Caco-2 (cell line): ENCODE results near the gene SLC22A13. TPM values are rescaled to one million over a fixed set of nuclear protein-coding genes. Genes with fewer than 3 reads are reported as not detected.

Experiments
- Bru-seq: library from RNA; stranded (reverse); fragments of 400-500 nt; gene quantifications from one replicate; lab custom pipeline; 2021; lab: Mats Ljungman, UMichigan
- BruChase-seq, 2 experiments: library from RNA; stranded (reverse); fragments of 400-500 nt; gene quantifications; one replicate each; lab custom pipeline; 2021; lab: Mats Ljungman, UMichigan
- BruUV-seq: library from RNA; stranded (reverse); fragments of 400-500 nt; replicated peaks from 2 replicates; lab custom pipeline; 2021; lab: Mats Ljungman, UMichigan
- CTCF ChIA-PET: fragments of 300-600 bp; sonication (Branson Sonifier 250); formaldehyde crosslinking; loops from one replicate; lab custom pipeline; 2022; ENCODE audit warnings: antibody characterized with exemption; lab: Charles Lee
- POLR2A ChIA-PET: fragments of 300-600 bp; sonication (Branson Sonifier 250); formaldehyde crosslinking; loops from one replicate; lab custom pipeline; 2022; ENCODE audit warnings: antibody characterized with exemption; lab: Charles Lee
- DNase-seq, 2 experiments: peaks; one replicate each; pipeline versions ENCODE4 v3.0.0 to v3.0.0-alpha.2; 2020 to 2022
- H3K27me3 ChIP-seq: replicated peaks from 2 replicates; pipeline ENCODE4 v1.6.0; 2011; ENCODE audit warnings: low read length; ENCODE audit not compliant: control insufficient read depth, insufficient read depth
- H3K36me3 ChIP-seq: 2 replicates; pipeline ENCODE4 v1.5.1; 2011; ENCODE audit warnings: low read length; ENCODE audit not compliant: control insufficient read depth, insufficient read depth
- H3K4me1 ChIP-seq: fragments of 250-450 bp; sonication (Bioruptor Pico); 2 replicates; pipeline ENCODE4 v1.5.1; 2020; ENCODE audit warnings: mild to moderate bottlenecking
- H3K4me3 ChIP-seq: 2 replicates; pipeline ENCODE4 v1.5.1; 2011; ENCODE audit warnings: low read depth, mild to moderate bottlenecking, control low read depth, low read length
- H3K9me3 ChIP-seq: fragments of 250-450 bp; sonication (Bioruptor Pico); 2 replicates; pipeline ENCODE4 v1.5.1; 2020; ENCODE audit warnings: mild to moderate bottlenecking, moderate library complexity
- H3K27ac Mint-ChIP-seq: one replicate; pipeline ENCODE4 v1.8.0; 2022; ENCODE audit warnings: mixed read lengths; ENCODE audit not compliant: unreplicated experiment
- H3K27me3 Mint-ChIP-seq: one replicate; pipeline ENCODE4 v1.8.0; 2022; ENCODE audit warnings: mixed read lengths; ENCODE audit not compliant: insufficient read depth, unreplicated experiment
- H3K36me3 Mint-ChIP-seq: one replicate; pipeline ENCODE4 v1.8.0; 2022; ENCODE audit warnings: mild to moderate bottlenecking, mixed read lengths; ENCODE audit not compliant: insufficient read depth, unreplicated experiment
- H3K4me1 Mint-ChIP-seq: one replicate; pipeline ENCODE4 v1.8.0; 2022; ENCODE audit warnings: low read depth, mixed read lengths; ENCODE audit not compliant: unreplicated experiment
- H3K4me3 Mint-ChIP-seq: one replicate; pipeline ENCODE4 v1.8.0; 2022; ENCODE audit warnings: mild to moderate bottlenecking, moderate library complexity, mixed read lengths; ENCODE audit not compliant: unreplicated experiment
- H3K9me3 Mint-ChIP-seq: one replicate; pipeline ENCODE4 v1.8.0; 2022; ENCODE audit warnings: mixed read lengths; ENCODE audit not compliant: unreplicated experiment
- intact Hi-C: fragments of 100-400 bp; cut with micrococcal nuclease; formaldehyde crosslinking; loops from one replicate; pipeline ENCODE4 v1.10.0; 2022; ENCODE audit not compliant: unreplicated experiment
- long read RNA-seq: library from polyadenylated mRNA; stranded (forward); transcript quantifications from one replicate; pipeline ENCODE4 v2.0.0, GENCODE V29; 2022
- total RNA-seq: library from RNA; stranded (reverse); gene quantifications from 2 replicates; pipeline ENCODE4 v1.2.3, GENCODE V29; 2022
- TF ChIP-seq, protein P1 (sequence below), 2 experiments: fragments of 200-600 bp in 1 of 2; IDR thresholded peaks; 1 replicate in 1 of 2; 2 replicates in 1 of 2; pipeline versions ENCODE4 v1.5.1 to v1.8.0; 2011 to 2022; ENCODE audit warnings: antibody characterized with exemption in 1 of 2, control low read depth in 1 of 2, inconsistent platforms in 1 of 2, low read depth in 1 of 2, low read length in 1 of 2, mild to moderate bottlenecking in 1 of 2, moderate library complexity in 1 of 2; ENCODE audit not compliant: insufficient read depth in 1 of 2, severe bottlenecking in 1 of 2, unreplicated experiment in 1 of 2

Gene SLC22A13, protein sequence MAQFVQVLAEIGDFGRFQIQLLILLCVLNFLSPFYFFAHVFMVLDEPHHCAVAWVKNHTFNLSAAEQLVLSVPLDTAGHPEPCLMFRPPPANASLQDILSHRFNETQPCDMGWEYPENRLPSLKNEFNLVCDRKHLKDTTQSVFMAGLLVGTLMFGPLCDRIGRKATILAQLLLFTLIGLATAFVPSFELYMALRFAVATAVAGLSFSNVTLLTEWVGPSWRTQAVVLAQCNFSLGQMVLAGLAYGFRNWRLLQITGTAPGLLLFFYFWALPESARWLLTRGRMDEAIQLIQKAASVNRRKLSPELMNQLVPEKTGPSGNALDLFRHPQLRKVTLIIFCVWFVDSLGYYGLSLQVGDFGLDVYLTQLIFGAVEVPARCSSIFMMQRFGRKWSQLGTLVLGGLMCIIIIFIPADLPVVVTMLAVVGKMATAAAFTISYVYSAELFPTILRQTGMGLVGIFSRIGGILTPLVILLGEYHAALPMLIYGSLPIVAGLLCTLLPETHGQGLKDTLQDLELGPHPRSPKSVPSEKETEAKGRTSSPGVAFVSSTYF
- 0.36 and 0.63 TPM in 2 replicates for total RNA-seq
- Bru-seq, nascent RNA, result percentile 44 among the genes with signal in this experiment
- percentile 34 among the genes with signal in this experiment for BruChase-seq, experiment 1, labeled RNA remaining after a 2-hour chase
- BruChase-seq, experiment 2, labeled RNA remaining after a 6-hour chase, result percentile 35 among the genes with signal in this experiment
- long read RNA-seq, result 0 reads

DNA sequence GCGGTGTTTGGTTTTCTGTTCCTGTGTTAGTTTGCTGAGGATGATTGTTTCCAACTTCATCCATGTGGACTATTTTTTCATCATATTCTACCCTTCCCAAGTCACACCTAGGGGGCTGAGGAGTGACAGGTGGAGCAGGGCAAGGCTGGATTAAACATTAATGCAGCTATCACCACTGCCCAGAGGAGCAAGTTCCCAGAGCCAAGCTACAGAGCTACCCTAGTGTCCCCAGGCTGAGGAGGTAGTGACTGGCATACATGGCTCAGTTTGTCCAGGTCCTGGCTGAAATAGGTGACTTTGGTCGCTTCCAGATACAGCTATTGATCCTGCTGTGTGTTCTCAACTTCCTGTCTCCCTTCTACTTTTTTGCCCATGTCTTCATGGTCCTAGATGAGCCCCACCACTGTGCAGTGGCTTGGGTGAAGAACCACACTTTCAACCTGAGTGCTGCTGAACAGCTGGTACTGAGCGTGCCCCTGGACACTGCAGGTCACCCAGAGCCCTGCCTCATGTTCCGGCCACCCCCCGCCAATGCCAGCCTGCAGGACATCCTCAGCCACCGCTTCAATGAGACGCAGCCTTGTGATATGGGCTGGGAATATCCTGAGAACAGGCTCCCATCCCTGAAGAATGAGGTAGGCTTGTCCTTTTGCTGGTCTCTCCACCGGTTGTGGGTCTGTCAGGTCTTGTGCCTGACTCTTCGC is at the start of gene SLC22A13:
TSS of gene SLC22A13 (plus strand) at position 209 of the 704 bp plus-strand sequence. CDS start at position 258, 49 bp downstream.
- intact Hi-C loops, result no loop called here
- Histone ChIP-seq H3K4me3 (no peak within 1 kb of the TSS), H3K4me1 (no peaks in the 10 kb centered on the region), H3K9me3 (no peaks in the 10 kb centered on the region), H3K27me3 (no peaks in the 10 kb centered on the region), H3K36me3 (no peaks in the 10 kb centered on the region)
- Mint-ChIP-seq H3K36me3 (peaks cover 6% of the 10 kb centered on the region), H3K9me3 (no peaks in the 10 kb centered on the region), H3K27me3 (no peaks in the 10 kb centered on the region), H3K4me3 (no peak within 1 kb of the TSS), H3K4me1 (peaks cover 6% of the 10 kb centered on the region), H3K27ac (no peak within 1 kb of the TSS)
- POLR2A ChIA-PET, result no interaction called here
- no peak for DNase-seq
- no TSS peak for BruUV-seq
- TF ChIP-seq, protein P1, sequence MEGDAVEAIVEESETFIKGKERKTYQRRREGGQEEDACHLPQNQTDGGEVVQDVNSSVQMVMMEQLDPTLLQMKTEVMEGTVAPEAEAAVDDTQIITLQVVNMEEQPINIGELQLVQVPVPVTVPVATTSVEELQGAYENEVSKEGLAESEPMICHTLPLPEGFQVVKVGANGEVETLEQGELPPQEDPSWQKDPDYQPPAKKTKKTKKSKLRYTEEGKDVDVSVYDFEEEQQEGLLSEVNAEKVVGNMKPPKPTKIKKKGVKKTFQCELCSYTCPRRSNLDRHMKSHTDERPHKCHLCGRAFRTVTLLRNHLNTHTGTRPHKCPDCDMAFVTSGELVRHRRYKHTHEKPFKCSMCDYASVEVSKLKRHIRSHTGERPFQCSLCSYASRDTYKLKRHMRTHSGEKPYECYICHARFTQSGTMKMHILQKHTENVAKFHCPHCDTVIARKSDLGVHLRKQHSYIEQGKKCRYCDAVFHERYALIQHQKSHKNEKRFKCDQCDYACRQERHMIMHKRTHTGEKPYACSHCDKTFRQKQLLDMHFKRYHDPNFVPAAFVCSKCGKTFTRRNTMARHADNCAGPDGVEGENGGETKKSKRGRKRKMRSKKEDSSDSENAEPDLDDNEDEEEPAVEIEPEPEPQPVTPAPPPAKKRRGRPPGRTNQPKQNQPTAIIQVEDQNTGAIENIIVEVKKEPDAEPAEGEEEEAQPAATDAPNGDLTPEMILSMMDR (IDR thresholded peaks at IDR 0.05; ENCODE audit: insufficient read depth in 1 of 2, low read depth in 1 of 2, low read length in 1 of 2, severe bottlenecking in 1 of 2, unreplicated experiment in 1 of 2), result no peak
- CTCF ChIA-PET, result no interaction called here

DNA sequence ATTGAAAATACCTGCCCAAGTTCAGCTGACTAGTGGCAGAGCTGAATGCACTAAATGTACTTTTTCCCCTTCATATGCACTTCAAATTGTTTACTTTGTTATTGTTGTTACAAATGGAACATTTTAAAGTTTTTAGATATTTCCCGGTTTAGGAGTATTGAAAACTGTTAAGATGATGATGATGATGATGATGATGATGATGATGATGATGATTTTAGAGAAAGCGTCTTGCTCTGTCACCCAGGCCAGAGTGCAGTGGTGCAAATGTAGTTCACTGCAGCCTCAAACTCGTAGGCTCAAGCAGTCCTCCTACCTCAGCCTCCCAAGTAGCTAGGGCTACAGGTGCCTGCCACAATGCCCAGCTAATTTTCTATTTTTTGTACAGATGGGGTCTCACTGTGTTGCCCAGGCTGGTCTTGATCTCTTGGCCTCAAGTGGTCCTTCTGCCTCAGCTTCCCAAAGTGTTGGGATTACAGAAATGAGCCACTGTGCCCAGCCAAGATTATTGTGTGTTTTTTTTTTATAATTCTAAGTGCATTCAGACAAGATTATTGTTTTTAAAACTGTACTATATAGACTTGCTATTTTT is 45.9 kb upstream of the SLC22A13 start:
- no peaks in the 10 kb centered on the region for H3K9me3 ChIP-seq
- intact Hi-C loops, result no loop called here
- Mint-ChIP-seq H3K27me3 (no peaks in the 10 kb centered on the region), H3K4me3 (no peak overlapping the region), H3K4me1 (no peaks in the 10 kb centered on the region), H3K27ac (no peak overlapping the region), H3K9me3 (no peaks in the 10 kb centered on the region), H3K36me3 (peaks cover 33% of the 10 kb centered on the region)
- no peak for DNase-seq
- BruUV-seq, result no TSS peak
- H3K4me3 ChIP-seq, result no peak overlapping the region
- CTCF ChIA-PET, result no interaction called here
- TF ChIP-seq, protein P1 (IDR thresholded peaks at IDR 0.05; ENCODE audit: insufficient read depth in 1 of 2, low read depth in 1 of 2, low read length in 1 of 2, severe bottlenecking in 1 of 2, unreplicated experiment in 1 of 2), result no peak
- POLR2A ChIA-PET, result no interaction called here
- H3K36me3 ChIP-seq, result no peaks in the 10 kb centered on the region
- H3K27me3 ChIP-seq, result no peaks in the 10 kb centered on the region
- H3K4me1 ChIP-seq, result no peaks in the 10 kb centered on the region

DNA sequence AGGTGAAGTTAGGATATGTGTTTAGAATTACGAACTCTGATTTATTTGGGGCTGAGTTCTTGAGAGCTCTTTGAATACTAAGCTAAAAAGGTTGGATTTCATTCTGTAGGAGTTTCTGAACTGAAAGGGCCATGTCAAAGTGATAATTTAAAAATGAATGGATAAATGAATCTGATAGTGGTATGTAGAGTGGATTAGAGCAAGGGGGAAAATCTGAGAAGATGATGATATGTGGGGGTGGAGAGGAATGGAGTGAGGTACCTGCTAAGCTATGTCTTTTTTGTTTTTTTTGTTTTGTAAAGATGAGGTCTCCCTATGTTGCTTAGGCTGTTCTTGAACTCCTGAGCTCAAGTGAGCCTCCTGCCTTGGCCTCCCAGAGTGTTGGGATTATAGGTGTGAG is 44.6 kb upstream of the SLC22A13 start:
- H3K4me3 ChIP-seq, result no peak overlapping the region
- peak overlapping the region; percentile 20 for H3K27ac Mint-ChIP-seq
- no peaks in the 10 kb centered on the region for H3K4me1 Mint-ChIP-seq
- no peaks in the 10 kb centered on the region for H3K9me3 ChIP-seq
- H3K4me1 ChIP-seq, result no peaks in the 10 kb centered on the region
- H3K9me3 Mint-ChIP-seq, result no peaks in the 10 kb centered on the region
- TF ChIP-seq, protein P1 (IDR thresholded peaks at IDR 0.05; ENCODE audit: insufficient read depth in 1 of 2, low read depth in 1 of 2, low read length in 1 of 2, severe bottlenecking in 1 of 2, unreplicated experiment in 1 of 2), result no peak
- POLR2A ChIA-PET, result no interaction called here
- H3K36me3 Mint-ChIP-seq, result peaks cover 36% of the 10 kb centered on the region
- H3K4me3 Mint-ChIP-seq, result no peak overlapping the region
- CTCF ChIA-PET, result no interaction called here
- H3K27me3 ChIP-seq, result no peaks in the 10 kb centered on the region
- H3K27me3 Mint-ChIP-seq, result no peaks in the 10 kb centered on the region
- no peaks in the 10 kb centered on the region; the same call in 1 of the 2 replicates for H3K36me3 ChIP-seq
- no peak for DNase-seq
- intact Hi-C loops, result no loop called here
- no TSS peak for BruUV-seq
